Measurements from ENCODE around the gene RNPC3.
"Not testable (repeated sequence)": the region's sequence is repeated elsewhere in the genome, so short reads cannot be mapped to it uniquely, and the experiment has no call there.

Gene RNPC3

DNA sequence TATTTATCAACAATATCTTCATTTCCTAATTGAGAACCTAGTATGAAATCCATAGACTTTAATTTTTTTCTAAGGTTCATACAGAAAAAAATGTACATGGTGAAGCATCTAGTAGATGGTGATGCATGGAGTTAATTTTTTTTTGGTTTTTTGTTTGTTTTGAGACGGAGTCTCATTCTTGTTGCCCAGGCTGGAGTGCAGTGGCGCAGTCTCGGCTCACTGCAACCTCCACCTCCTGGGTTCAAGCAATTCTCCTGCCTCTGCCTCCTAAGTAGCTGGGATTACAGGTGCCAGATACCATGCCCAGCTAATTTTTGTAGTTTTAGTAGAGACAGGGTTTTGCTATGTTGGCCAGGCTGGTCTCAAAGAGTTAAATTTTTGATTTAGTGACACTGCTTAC, 35.6 kb downstream of the RNPC3 start:
- DNase-seq (ENCODE audit: low read depth) = not testable (repeated sequence)

DNA sequence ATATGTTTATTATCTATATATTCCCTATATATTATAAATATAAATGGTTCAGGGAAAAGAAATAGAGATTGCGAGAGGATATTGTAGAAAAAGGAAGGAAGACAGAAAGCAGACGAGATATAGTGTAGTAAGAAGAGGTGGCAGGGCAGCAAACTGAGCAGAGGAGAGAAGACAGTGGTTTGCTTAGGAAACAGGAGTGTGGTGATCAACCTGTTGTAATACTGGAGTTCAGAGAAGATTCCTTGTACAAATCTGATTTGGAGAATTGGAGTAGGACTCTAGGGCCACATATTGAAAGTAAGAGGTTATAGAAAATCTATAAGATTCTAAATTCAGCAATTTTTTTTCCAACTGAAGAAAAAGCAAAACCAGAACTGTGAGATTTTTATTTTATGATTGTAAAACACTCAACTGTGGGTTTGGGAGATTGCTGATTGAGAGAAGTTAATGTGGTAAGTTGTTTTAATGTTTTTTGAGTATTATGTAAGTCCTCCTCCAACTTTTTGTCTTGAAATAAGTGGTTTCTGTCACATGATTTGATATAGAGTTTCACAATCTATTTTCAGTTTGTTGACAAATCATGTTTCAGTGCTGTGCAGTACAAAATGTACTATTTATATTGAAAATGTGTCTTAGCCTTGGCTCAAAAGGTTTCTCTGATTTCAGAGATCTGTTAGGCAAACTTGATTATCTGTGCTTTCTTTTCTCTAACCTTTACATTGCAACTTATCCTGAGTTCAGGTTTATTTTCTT, 36.3 kb downstream of the RNPC3 start:
- DNase-seq (ENCODE audit: low read depth) = no peak

DNA sequence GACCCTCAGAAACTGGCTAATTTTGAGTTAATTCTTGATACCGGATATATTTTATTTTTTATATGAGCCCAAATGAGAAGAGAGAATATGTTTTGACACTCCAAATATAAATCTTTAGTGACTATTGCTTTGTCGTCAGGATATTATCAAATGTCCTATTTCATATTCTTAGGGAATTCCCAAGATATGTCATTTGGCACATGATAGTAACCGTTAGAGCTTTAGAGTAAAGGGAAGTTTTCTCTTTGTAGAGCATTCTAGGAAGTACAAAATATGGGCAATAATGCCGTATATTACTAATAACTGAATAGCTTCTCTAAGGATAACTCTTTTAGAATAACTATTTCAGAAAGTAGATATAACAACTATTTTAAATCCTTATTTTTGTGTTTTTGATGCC, 37.6 kb downstream of the RNPC3 start:
- no peak for DNase-seq (ENCODE audit: low read depth)

DNA sequence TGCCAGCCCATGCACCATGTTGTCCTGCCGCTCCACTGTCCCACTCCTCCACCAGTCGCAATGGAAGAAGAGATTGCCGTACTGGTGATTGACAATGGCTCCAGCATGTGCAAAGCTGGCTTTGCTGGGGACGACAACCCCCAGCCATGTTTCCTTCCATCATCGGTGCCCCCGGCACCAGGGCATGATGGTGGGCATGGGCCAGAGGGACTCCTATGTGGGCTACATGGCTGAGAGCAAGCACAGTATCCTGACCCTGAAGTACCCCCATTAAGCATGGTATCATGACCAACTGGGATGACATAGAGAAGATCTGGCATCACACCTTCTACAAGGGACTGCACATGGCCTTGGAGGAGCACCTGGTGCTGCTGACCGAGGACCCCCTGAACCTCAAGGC, 44.0 kb downstream of the RNPC3 start:
- DNase-seq (ENCODE audit: low read depth) = no peak

DNA sequence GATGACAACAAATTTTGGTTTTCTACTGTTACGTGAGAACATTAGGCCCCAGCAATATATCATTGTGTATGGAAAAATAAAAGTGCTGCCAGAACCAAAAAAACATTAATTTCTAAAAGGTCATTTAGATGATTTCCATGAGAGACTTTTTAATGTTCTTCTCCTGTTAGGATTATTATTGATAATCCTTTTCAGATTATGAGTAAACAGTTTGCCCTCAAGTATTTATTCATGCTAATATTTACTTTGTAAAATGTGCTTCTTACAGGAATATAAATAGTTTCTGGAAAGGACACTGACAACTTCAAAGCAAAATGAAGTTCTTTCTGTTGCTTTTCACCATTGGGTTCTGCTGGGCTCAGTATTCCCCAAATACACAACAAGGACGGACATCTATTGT, 45.8 kb downstream of the RNPC3 start, which contains the start of gene AMY2B:
AMY2B (plus strand) TSS at position 301 of the 400 bp plus-strand sequence; CDS start at position 315, 14 bp downstream.
- not testable (repeated sequence) for DNase-seq (ENCODE audit: low read depth)

DNA sequence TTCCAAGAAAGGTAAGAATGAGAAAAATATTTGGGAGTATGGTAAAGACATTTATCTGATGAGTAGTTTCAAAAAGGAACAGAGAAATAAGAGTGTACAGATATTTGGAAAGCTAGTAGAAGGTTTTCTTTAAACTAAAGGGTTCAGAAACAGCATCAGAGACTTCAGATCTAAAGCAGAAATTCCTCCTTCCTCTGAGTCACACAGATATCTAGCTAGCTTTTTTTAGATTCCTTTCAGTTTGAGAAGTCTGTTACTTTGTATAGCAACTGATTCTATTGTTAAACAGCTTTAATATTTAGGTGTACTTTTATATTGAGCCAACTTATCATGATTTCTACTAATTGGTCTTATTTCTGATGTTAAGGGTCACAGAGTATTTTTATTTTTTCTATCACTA, 50.6 kb downstream of the RNPC3 start:
- no peak for DNase-seq (ENCODE audit: low read depth)

DNA sequence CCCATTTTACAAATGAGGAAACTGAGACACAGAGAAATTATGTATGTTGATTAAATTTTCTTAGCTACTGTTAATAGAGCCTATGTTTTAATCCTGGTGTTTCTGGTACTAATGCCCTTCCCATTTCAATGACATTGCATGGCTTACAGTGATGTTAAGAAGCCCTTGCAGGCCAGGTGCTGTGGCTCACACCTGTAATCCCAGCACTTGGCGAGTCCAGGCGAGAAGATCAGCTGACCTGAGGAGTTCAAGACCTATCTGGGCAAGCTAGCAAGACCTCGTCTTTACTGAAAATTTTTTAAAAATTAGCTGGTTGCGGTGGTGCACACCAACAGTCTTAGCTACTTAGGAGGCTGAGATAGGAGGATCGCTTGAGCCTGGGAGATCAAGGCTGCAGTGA, 51.3 kb downstream of the RNPC3 start:
- not testable (repeated sequence) for DNase-seq (ENCODE audit: low read depth)

DNA sequence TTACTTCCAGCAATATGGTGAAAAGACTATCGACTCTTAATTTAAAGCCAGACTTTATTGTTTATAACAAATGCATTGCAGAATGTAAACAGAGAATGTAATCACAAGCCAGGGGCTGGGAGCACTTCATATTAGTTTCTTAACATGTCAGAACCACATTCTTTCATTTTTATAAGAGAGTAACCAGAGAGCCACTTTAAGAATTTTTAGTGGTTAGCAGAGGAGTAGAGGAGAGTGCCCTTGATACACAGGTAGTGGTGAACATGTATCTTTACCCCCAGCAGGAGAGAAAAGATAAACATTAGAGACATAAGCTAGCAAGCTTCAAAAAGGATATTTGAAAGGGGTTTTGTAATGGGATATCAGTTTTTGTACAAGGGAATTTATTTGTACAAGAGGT, 57.0 kb downstream of the RNPC3 start:
- no peak for DNase-seq (ENCODE audit: low read depth)

DNA sequence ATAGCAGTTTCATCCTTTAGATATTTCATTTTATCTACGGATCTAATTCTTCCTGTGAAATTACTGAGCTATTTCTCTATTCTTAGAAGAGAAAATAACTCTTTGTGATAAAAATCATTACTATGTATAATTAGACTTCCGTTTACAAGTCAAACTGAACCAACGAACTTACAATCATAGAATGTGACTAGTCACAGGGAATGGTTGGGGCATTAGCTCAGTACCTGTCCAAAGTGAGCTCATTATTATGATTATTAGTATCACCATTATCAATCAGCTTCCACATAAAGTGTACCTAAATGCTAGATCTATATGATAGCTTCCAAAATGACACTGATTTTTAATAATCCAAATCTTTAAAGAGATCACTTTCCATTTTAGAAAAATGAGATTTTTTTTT, 58.4 kb downstream of the RNPC3 start:
- no peak for DNase-seq (ENCODE audit: low read depth)

DNA sequence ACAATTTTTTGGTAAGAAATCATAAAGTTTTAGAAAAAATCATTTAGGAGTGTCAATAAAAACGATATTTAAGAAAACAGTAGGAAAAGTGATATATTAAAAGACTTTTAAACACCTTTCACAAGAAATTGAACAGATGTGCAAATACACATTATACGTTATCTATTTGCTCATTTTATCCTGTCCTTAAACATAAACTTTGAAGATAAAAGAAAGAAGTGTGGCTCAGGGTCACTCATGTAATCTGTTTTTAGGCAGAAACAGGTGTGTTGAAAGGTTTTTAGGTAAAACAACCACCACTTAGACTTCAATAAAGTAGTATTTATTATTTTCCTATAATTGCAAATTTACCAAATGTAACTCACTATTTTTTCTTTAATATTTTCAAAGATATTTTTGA, 59.0 kb downstream of the RNPC3 start:
- no peak for DNase-seq (ENCODE audit: low read depth)

DNA sequence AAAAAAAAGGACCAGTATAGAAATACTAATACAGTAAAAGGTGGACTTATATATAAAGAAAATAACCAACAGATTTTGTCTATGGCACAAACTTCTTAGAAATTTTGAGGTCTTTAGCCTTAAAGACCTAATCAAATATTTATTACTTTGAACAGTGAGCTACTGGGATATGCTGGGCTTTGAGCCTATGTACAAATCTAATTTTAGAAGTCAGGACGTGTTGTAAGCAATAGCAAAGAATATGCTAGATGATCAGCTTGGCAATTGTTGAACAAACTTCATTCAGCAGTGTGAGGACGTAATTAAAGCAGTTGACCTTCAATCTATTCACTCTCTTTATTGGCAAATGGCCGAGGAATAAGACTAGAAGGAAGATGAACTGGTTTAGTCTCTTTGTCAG, 77.2 kb downstream of the RNPC3 start:
- DNase-seq (ENCODE audit: low read depth) = not testable (repeated sequence)
